Prostate gland (tissue), 2 donors: ENCODE data around the gene STIL.

ENCODE experiments used
- CTCF ChIP-seq, 4 experiments: fragments of 200-600 bp in 2 of 4; fragments of 450-650 bp in 2 of 4; sonication (generic) in 2 of 4; IDR thresholded peaks; 1 replicate in 3 of 4; 2 replicates in 1 of 4; pipeline ENCODE4 v1.5.1; 2016 to 2019; ENCODE audit warnings: antibody characterized with exemption in 4 of 4, mild to moderate bottlenecking in 2 of 4, moderate library complexity in 2 of 4
- POLR2A ChIP-seq: fragments of 450-650 bp; IDR thresholded peaks from one replicate; pipeline ENCODE4 v1.6.1; 2016; ENCODE audit warnings: antibody characterized with exemption, mild to moderate bottlenecking
- POLR2AphosphoS5 ChIP-seq: sonication (generic); formaldehyde crosslinking; IDR thresholded peaks from one replicate; pipeline ENCODE4 v1.6.1; 2017; ENCODE audit warnings: antibody characterized with exemption

GRCh38 chr1:47226839-47227215 is 87.1 kb downstream of the STIL start:
- no peak for TF ChIP-seq POLR2AphosphoS5
- no peak for TF ChIP-seq CTCF (IDR thresholded peaks at IDR 0.05)
- no peak for TF ChIP-seq POLR2A
